ENCODE results near the gene MAP3K9.
A peak's percentile ranks its signal among the peaks of the same experiment; 100 is the strongest.

The MAP3K9 gene

DNA sequence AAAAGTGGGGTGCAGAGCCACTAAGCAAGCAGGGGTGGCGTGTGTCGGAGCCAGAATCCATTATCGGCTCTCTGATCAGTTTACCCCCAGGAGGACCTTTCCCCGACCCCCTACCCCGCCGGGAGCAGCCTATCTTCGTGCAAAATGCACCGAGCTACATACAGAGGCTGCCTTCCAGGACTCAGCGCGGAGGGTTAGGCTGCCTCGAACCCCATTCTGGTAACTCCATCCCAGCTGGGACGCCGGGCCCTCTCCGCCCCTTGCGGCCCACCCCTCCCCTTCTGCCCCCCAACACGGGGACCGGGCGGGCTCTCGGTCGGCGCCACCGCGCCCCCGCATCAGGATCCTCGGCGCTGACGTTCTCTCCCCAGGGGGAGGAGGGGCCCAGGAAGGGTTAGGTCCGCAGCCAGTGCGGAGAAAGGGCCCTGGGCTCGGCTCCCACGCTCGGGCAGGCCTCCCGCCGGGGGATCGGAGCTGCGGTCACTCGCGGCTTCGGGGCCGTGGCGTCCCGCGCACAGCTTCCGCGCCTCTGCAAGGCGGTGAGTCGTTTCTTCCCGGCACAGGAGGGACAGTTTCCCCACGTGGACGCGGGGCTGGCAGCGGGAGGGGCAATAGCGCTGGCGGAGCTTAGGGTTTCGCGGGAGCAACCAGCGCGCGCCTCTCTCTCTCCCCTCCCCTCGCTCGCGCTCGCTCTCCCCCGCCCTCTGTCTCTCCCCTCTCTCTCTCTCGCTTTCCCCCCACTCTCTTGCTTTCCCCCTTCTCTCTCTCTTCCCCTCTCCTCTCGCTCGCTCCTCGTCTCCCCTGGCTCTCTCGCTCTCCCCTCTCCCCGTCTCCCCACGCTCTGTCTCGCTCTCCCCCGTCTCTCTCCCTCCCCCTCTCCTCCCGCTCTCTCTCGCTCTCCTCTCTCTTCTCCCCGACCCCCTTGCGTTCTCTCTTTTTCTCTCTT lies 12.5 kb upstream of the MAP3K9 start:
- DNase-seq (ENCODE audit: low read depth), result peak; percentile 34

GRCh38 chr14:70816525-70816924 lies 7.2 kb upstream of the MAP3K9 start:
- DNase-seq (ENCODE audit: low read depth), result no peak

GRCh38 chr14:70814466-70814865 lies 5.2 kb upstream of the MAP3K9 start:
- DNase-seq (ENCODE audit: low read depth), result no peak

GRCh38 chr14:70812124-70812818 lies 3.0 kb upstream of the MAP3K9 start:
- DNase-seq (ENCODE audit: low read depth), result no peak

DNA sequence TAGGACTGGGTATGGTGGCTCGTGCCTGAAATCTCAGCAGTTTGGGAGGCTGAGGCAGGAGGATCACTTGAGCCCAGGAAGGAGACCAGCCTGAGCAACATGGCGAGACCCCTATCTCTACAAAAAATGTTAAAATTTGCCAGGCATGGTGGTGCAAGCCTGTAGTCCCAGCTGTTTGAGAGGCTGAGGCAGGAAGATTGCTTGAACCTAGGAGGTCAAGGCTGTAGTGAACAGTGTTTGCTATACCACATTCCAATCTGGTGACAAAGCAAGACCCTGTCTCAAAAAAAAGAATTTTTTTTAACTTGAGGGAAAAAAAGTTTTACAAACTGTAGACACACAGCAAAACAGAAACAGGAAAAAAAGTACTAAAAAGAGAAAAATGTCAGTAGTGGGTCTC lies 2.3 kb upstream of the MAP3K9 start:
- no peak for DNase-seq (ENCODE audit: low read depth)

DNA sequence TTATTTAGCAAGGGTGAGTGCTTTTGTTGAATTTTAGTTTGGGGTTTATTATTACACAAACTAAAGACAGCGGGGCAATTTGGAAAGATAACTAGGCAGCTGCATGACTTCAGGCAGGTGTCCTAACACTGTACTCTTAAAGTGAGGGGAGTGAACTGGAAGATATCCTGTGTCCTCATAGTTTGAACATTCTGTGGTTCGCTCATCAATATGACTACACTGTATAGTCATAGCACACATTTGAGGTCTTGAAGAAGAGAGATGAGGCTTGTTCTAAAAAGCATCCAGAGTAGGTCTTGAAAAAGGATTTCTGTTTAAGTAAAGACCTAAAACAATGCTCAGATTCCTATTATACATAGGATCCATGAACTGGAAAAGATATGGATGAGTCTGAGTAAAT lies 1.7 kb upstream of the MAP3K9 start:
- no peak for DNase-seq (ENCODE audit: low read depth)

DNA sequence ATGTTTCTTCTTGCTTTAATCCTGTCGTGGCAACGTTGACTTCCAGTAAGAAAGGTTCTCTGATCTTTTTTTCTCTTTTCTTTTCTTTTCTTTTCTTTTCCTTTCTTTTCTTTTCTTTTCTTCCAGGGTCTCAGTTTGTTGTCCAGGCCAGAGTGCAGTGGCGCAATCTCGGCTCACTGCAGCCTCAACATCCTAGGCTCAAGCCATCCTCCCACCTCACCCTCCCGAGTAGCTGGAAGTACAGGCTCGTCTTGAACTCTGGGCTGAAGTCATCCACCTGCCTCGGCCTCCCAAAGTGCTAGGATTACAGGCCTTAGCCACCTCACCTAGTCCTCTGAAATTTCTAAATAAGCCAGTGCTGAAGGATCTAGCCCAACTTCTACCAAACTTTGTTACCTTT lies 1.3 kb upstream of the MAP3K9 start:
- DNase-seq (ENCODE audit: low read depth), result no peak

GRCh38 chr14:70808416-70809224 lies 693 bp downstream of the MAP3K9 start:
- no peak for DNase-seq (ENCODE audit: low read depth)

DNA sequence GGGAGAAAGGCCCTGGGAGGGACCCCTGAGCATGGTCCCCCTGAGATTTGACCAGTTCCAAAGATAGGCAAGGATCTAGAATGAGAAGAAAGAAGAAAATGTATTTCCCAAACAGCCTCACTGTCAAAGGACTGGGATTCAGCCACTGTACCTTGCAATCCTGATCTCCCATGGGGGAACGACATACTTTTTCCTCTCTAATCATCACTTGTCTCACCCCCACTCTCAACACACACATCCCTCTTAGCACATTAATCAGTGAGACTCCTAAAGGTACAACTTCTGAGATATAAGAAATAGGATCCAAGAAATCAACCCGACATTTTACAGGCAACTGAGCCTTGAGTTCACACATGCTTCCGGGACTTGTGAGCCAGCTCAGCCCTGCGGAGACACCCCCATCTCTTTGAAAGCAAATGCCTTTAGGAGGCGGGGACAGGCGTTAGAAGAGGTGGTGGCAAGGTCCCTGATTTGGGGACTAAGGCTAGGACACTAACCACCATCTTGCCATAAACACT lies 1.4 kb downstream of the MAP3K9 start:
- no peak for DNase-seq (ENCODE audit: low read depth)

GRCh38 chr14:70804556-70805162 lies 4.7 kb downstream of the MAP3K9 start:
- DNase-seq (ENCODE audit: low read depth), result no peak

GRCh38 chr14:70803321-70804310 lies 5.7 kb downstream of the MAP3K9 start:
- DNase-seq (ENCODE audit: low read depth), result no peak

DNA sequence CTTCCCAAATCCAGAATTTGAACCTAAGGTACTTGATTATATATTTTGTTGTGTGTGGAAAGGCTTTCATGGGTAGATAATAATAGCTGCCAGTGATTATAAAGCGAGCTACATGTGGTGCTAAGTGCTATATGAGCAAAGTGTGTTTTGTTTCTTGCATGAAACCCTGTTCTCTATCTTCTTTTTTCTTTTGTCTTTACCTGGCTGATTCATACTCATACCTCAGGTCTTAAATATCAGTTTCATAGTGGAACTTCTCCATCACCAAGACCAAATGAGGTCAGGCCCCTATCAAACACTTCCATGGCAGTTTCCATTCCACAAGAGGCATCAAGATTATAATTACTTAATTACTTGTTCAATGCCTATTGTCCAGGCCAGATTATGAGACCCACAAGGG lies 6.9 kb downstream of the MAP3K9 start:
- no peak for DNase-seq (ENCODE audit: low read depth)

- DNase-seq (ENCODE audit: low read depth), result no peak
These were observed 7.5 kb downstream of the MAP3K9 start for GRCh38 chr14:70801836-70802235.

GRCh38 chr14:70796551-70796950 lies 12.8 kb downstream of the MAP3K9 start:
- DNase-seq (ENCODE audit: low read depth), result no peak

- no peak for DNase-seq (ENCODE audit: low read depth)
These were observed 15.0 kb downstream of the MAP3K9 start for GRCh38 chr14:70794294-70794693.

DNA sequence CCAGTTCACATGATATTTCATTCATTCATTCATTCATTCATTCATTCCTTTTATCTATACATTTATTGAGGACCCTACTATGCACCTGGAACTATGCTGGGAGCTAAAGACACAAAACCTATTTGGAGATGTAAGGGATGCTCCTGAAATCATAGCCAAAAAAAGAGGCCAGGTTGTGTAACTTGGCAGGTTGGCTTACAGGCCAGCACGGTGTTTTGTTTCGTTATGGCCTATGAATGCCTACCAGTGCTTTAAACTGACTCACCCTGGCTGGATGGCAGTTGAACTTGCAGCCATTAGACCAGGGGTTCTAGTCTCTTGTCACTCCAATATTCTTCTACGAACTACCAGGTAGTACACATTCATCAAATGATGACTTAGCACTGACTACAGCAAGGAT lies 15.7 kb downstream of the MAP3K9 start:
- DNase-seq (ENCODE audit: low read depth), result no peak

DNA sequence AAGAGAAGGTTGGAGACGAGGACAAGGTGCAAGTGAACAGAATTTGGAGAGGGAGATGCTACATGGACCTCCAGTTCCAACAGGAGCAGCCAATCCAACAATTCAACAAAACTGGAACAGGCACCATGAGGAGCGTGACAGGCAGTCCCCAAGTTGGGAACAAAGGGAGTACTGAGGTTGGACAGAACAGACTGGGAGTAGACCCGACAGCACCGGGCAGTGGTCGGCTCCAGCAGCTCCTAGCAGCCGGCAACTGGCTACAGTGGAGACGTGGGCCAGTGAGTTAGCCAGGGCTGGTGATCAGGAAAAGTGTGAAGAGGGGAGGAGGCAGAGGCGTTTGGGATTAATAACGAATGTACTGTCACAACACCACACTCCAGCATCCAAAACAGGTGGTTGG lies 16.4 kb downstream of the MAP3K9 start:
- DNase-seq (ENCODE audit: low read depth), result no peak

DNA sequence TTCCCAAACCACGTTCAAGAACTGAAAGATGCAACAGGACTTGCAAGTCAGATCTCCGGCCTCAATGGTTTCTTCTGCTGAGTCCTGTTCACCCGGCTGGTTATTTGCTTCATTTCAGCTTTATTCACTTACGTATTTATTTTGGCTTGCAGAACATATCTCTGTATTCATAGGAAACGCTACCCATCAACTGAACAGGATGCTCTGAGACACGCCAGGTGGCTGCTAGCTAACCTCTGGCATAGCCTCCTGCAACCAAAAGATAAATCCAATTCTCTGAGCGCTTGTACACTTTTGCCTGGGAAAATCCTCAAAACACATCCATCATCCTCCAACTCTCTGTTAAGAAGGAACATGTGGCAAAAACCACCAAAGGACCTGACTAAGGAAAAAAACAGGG lies 17.3 kb downstream of the MAP3K9 start:
- DNase-seq (ENCODE audit: low read depth), result no peak

DNA sequence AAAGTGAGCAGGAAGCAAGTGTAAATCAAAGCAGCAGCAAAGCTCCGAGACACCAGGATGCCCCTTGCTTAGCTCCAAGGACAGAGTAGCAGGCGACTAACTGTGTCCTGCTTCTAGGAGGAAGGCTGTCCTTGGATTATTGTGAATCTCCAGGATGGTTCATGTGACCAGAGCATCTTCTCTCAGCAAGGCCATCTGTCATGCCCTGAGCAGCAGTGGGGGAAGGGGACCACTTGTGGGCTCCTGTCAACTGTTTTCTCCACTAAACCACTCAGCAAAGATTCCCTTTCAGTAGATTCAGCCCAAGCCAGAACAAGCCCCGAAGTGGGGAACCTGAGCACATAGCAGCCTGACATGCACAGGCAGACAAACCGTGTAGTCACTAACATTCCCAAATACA lies 19.4 kb downstream of the MAP3K9 start:
- no peak for DNase-seq (ENCODE audit: low read depth)

DNA sequence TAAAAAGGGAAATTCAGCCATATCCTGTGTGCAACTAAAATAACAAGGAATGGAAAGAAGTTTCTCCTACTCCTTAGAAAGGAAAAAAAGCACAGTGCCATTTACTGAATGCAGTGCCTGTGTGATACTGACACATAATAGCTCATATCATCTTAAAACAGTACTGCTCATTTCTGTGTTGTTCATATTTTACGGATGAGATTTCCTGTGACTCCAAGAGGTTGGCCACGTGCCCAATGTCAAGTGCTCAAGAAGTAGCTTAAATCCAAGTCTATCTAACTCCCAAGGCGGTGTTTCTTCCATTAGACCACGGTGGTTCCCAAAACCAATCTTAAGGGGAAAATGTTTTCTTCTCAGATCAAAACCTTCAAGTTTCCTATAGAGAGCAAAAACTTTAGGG lies 20.0 kb downstream of the MAP3K9 start:
- DNase-seq (ENCODE audit: low read depth), result peak; percentile 62

GRCh38 chr14:70788898-70789297 lies 20.4 kb downstream of the MAP3K9 start:
- DNase-seq (ENCODE audit: low read depth), result no peak

Data from stromal cell of bone marrow (primary cell).